Measurements from ENCODE around the gene STAU1. TPM values are rescaled to one million over a fixed set of nuclear protein-coding genes. Genes with fewer than 3 reads are reported as not detected.
A peak's percentile ranks its signal among the peaks of the same experiment; 100 is the strongest.

The STAU1 gene
- total RNA-seq, 2 experiments from 2014 or later: 61.4 to 65.8 TPM

DNA sequence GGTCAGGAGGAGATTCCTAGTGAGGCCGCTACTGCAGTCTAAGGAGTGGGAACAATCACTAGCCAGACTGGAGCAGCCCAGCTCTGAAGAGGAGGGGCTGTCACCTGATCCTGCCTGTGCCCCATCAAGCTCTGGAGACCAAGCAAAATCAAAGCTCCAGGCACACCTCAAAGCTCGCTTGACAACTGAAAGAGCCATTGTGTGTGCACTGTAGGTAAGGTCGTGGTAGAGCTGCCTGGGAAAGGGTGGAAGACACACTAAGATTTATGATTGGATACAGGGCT, 83.8 kb downstream of the STAU1 start:
- CTCF ChIA-PET: no interaction called here
- Mint-ChIP-seq H3K9me3 (no peaks in the 10 kb centered on the region), H3K4me3 (no peak overlapping the region), H3K27ac (peak overlapping the region; percentile 36), H3K4me1 (ENCODE audit: low read depth) (peaks cover 9% of the 10 kb centered on the region), H3K36me3 (ENCODE audit: low read depth) (peaks cover 44% of the 10 kb centered on the region), H3K27me3 (no peaks in the 10 kb centered on the region)
- no peak overlapping the region for H3K4me3 ChIP-seq (ENCODE audit: low read length)
- H3K4me1 ChIP-seq (ENCODE audit: insufficient read depth, low read length): no peaks in the 10 kb centered on the region
- no peaks in the 10 kb centered on the region for H3K27me3 ChIP-seq (ENCODE audit: control insufficient read depth in 1 of 2, insufficient read depth in 2 of 2, low read length in 2 of 2)
- ATAC-seq (ENCODE audit: poor library complexity) (no peak), DNase-seq (no peak)
- POLR2A ChIA-PET: no interaction called here
- H3K27ac ChIP-seq (ENCODE audit: low read depth in 1 of 2, low read length in 2 of 2): no peak overlapping the region
- no peaks in the 10 kb centered on the region for H3K9me3 ChIP-seq (ENCODE audit: control insufficient read depth in 1 of 2, insufficient read depth in 1 of 2, low read length in 2 of 2)
- TF ChIP-seq, protein P1, sequence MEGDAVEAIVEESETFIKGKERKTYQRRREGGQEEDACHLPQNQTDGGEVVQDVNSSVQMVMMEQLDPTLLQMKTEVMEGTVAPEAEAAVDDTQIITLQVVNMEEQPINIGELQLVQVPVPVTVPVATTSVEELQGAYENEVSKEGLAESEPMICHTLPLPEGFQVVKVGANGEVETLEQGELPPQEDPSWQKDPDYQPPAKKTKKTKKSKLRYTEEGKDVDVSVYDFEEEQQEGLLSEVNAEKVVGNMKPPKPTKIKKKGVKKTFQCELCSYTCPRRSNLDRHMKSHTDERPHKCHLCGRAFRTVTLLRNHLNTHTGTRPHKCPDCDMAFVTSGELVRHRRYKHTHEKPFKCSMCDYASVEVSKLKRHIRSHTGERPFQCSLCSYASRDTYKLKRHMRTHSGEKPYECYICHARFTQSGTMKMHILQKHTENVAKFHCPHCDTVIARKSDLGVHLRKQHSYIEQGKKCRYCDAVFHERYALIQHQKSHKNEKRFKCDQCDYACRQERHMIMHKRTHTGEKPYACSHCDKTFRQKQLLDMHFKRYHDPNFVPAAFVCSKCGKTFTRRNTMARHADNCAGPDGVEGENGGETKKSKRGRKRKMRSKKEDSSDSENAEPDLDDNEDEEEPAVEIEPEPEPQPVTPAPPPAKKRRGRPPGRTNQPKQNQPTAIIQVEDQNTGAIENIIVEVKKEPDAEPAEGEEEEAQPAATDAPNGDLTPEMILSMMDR (IDR thresholded peaks at IDR 0.05): no peak
- H3K36me3 ChIP-seq (ENCODE audit: insufficient read depth, low read length): peaks cover 19% of the 10 kb centered on the region
- intact Hi-C loops (cut with DNase I, micrococcal nuclease): no loop called here

DNA sequence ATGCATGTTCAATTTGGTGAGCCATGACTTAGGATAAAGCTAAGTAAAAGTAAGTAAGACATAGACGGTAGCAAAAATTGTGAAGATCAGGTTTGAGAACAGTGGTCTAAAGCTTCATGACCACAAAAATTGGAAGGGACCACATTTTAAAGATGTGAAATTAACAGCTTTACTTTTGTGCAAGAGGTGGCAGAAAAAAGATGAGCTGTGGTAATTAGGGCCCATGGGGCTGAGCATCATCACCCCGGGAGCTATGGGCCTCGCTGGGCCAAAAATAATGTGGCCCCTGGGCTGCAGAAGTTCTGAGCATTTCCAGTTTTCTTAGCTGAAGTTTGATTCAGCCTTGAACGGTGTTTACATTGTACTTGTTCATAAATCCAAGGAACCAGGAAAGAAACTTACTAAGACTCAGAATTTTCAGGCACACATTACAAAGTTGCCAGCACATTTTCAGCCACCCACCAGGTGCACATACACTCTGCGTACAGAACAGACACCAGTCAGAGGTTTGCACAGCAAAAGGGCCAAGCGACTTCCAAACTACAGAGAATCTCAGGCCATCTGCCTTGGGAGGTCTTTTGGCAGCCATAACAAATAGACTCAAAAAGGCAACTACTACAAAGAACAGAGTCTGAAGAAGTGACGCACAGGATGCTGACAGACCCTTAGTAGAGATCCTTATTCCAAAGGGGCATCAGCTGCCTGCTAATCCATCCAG, 84.3 kb downstream of the STAU1 start:
- Histone ChIP-seq H3K4me1 (ENCODE audit: insufficient read depth, low read length) (no peaks in the 10 kb centered on the region), H3K27ac (ENCODE audit: low read depth in 1 of 2, low read length in 2 of 2) (no peak overlapping the region), H3K4me3 (ENCODE audit: low read length) (no peak overlapping the region), H3K27me3 (ENCODE audit: control insufficient read depth in 1 of 2, insufficient read depth in 2 of 2, low read length in 2 of 2) (no peaks in the 10 kb centered on the region), H3K9me3 (ENCODE audit: control insufficient read depth in 1 of 2, insufficient read depth in 1 of 2, low read length in 2 of 2) (no peaks in the 10 kb centered on the region), H3K36me3 (ENCODE audit: insufficient read depth, low read length) (peaks cover 23% of the 10 kb centered on the region)
- no peaks in the 10 kb centered on the region for H3K9me3 Mint-ChIP-seq
- H3K4me3 Mint-ChIP-seq: no peak overlapping the region
- ATAC-seq (ENCODE audit: poor library complexity) (no peak), DNase-seq (peak in 1 of 14 experiments; percentile 4)
- TF ChIP-seq, protein P1 (IDR thresholded peaks at IDR 0.05): no peak
- H3K27me3 Mint-ChIP-seq: no peaks in the 10 kb centered on the region
- POLR2A ChIA-PET: no interaction called here
- CTCF ChIA-PET: no interaction called here
- H3K36me3 Mint-ChIP-seq (ENCODE audit: low read depth): peaks cover 47% of the 10 kb centered on the region
- intact Hi-C loops (cut with DNase I, micrococcal nuclease): no loop called here
- peaks cover 9% of the 10 kb centered on the region for H3K4me1 Mint-ChIP-seq (ENCODE audit: low read depth)
- H3K27ac Mint-ChIP-seq: peak overlapping the region; percentile 36

DNA sequence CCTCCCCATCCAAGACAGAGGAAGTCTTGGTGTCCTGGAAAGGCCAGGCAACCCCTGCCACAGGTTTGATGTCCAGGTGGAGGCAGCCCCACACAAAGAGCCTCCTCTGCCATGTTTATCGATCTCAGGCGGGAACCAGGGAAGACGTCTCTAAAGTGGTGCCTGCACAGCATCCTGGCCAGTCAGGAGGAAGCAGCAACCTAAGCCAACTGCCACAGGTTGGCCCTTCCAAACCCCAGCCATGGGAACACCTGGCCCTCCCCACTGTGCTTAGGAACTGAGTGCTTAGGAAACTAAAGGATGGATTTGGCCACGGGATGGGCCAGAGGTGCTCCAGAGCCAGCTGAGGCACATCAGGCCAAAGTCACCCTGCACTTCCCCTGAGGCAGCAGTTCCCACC, 85.1 kb downstream of the STAU1 start:
- Mint-ChIP-seq H3K36me3 (ENCODE audit: low read depth) (peaks cover 54% of the 10 kb centered on the region), H3K27ac (peak overlapping the region; percentile 30), H3K4me3 (no peak overlapping the region), H3K4me1 (ENCODE audit: low read depth) (peaks cover 9% of the 10 kb centered on the region), H3K27me3 (no peaks in the 10 kb centered on the region), H3K9me3 (no peaks in the 10 kb centered on the region)
- Histone ChIP-seq H3K4me1 (ENCODE audit: insufficient read depth, low read length) (no peaks in the 10 kb centered on the region), H3K27ac (ENCODE audit: low read depth in 1 of 2, low read length in 2 of 2) (no peak overlapping the region), H3K36me3 (ENCODE audit: insufficient read depth, low read length) (peaks cover 31% of the 10 kb centered on the region), H3K4me3 (ENCODE audit: low read length) (no peak overlapping the region), H3K27me3 (ENCODE audit: control insufficient read depth in 1 of 2, insufficient read depth in 2 of 2, low read length in 2 of 2) (no peaks in the 10 kb centered on the region), H3K9me3 (ENCODE audit: control insufficient read depth in 1 of 2, insufficient read depth in 1 of 2, low read length in 2 of 2) (no peaks in the 10 kb centered on the region)
- CTCF ChIA-PET: no interaction called here
- no peak for ATAC-seq (ENCODE audit: poor library complexity)
- TF ChIP-seq, protein P1 (IDR thresholded peaks at IDR 0.05): no peak
- POLR2A ChIA-PET: no interaction called here
- no peak for DNase-seq
- intact Hi-C loops (cut with DNase I, micrococcal nuclease): no loop called here

Data from CD4-positive, alpha-beta T cell (primary cell).